Stimulated activated CD4-positive, alpha-beta T cell treated with anti-CD3 and anti-CD28 coated beads, Interleukin-1b, Interleukin-23, amount 100 ng/mL, for 48 hours (primary cell): ENCODE measurements around the gene GSTA2.
"Not testable (repeated sequence)": the region's sequence is repeated elsewhere in the genome, so short reads cannot be mapped to it uniquely, and the experiment has no call there.

Source experiments
- DNase-seq: peaks from one replicate; pipeline ENCODE4 v3.0.0-alpha.2; 2020

GSTA2 gene

DNA sequence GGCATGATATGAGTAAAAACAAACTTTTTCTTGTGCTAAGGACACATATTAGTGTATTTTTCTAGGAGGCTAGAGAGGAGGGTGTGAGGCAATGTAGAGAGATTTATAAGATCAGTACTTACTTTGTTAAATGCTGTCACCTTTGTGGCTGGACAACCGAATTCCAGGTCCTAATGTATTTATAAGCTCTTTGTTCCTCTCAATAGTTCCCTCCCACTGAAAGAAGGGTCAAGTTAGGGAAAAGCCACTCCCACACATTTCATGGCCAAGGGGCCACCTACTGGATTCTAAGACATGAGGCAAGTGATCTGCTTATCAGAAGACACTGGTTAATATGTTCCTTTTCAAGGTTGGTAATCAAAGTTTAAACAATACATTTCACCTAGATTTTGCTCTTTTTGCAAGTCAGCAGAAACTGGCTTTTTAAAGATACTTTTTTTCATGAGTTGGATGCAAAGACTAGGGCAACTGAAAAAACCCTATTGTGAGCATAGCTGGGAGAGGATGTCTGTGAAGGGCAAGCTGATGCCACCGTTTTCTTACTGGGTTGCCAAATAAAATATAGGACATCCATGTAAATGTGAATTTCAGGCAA, at the start of gene GSTA2:
Gene GSTA2 (minus strand): TSS at position 154 of the 595 bp plus-strand sequence. CDS start 5,528 bp downstream, outside the sequence.
- DNase-seq = not testable (repeated sequence)

GRCh38 chr6:52809777-52810176, 46.5 kb upstream of the GSTA2 start:
- DNase-seq = not testable (repeated sequence)

GRCh38 chr6:52808660-52809059, 45.4 kb upstream of the GSTA2 start:
- no peak for DNase-seq

DNA sequence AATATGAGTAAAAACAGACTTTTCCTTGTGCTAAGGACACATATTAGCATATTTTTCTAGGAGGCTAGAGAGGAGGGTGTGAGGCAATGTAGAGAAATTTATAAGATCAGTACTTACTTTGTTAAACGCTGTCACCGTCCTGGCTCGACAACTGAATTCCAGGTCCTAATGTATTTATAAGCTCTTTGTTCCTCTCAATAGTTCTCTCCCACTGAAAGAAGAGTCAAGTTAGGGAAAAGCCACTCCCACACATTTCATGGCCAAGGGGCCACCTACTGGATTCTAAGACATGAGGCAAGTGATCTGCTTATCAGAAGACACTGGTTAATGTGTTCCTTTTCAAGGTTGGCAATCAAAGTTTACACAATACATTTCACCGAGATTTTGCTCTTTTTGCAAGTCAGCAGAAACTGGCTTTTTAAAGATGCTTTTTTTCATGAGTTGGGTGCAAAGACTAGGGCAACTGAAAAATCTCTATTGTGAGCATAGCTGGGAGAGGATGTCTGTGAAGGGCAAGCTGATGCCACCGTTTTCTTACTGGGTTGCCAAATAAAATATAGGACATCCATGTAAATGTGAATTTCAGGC, 40.5 kb upstream of the GSTA2 start, which contains the start of gene GSTA1:
Gene GSTA1 (minus strand): TSS at position 149 of the 588 bp plus-strand sequence. CDS start 4,549 bp downstream, outside the sequence.
- not testable (repeated sequence) for DNase-seq

GRCh38 chr6:52802806-52803205, 39.5 kb upstream of the GSTA2 start:
- DNase-seq = no peak

- DNase-seq = no peak
Measured at GRCh38 chr6:52801188-52801841, 38.0 kb upstream of the GSTA2 start.

GRCh38 chr6:52799272-52799671, 36.0 kb upstream of the GSTA2 start:
- not testable (repeated sequence) for DNase-seq

DNA sequence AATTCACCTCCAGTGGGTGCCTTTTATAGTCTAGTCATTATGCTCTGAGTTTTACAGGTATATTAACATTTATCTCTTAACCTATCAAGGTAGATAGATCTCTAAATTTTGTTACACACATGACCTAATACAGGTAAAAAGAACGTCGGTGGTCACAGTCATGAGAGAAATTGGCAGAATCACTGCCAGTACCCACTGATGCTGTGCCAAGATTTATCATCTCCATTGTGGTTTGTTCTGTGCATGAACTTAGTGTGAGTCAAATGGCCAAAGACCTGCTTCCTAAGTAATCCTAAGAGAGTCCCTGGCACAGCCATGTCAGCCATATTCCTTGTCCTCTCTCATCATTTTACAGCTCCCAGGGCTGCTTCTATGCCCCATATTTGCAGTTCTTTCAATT, 31.1 kb upstream of the GSTA2 start:
- DNase-seq = not testable (repeated sequence)

DNA sequence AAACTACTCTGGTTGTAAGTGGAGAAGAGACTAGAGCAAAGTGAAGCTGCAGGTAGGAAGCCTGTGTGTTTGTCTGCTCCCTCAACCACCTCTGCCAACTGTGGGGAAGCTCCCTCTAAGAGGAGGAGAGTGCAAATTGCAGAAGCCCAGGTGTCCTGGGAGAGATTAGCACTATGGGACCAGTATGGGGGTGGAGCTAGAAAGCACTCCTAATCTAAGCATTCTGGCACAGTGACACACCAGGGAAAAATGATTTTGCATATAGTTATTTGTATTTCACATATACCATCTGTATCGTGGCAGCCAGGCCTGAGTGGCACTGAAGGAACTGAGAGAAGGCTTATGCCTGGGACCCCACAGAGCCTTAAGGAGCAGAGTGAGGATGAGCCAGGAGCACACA, 27.6 kb upstream of the GSTA2 start:
- DNase-seq = no peak

DNA sequence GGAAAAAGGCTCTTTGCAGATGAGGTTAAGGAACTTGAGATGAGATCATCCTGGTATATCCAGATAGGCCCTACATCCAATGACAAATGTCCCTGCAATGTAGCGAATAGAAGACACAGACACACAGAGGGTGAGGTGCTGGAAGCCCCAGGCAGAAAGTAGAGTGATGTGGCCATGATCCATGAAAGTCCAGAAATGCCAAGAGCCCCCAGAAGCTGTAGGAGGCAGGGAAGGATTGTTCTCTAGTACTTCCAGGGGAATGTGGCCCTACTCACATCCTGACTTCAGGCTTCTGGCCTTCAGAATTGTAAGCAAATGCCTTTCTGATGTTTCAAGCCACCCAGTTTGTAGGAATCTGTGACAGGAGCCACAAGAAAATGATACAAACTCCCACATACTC, 26.4 kb upstream of the GSTA2 start:
- not testable (repeated sequence) for DNase-seq

DNA sequence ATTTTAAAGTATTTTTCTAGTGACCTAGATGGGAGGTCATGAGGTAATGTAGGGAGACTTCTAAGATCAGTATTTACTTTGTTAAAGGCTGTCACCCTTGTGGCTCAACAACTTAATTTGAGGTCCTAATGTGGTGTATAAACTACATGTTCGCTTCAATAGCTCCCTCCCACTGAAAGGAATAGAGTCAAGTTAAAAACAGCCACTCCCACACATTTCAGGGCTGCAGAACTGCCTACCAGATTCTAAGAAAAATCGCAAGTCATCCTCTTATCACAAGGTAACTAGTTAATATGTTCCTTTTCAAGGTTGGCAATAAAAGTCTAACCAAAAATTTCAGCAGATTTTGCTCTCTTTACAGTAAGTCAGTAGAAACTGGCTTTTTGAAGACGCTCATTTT, 25.2 kb upstream of the GSTA2 start:
- DNase-seq = no peak

DNA sequence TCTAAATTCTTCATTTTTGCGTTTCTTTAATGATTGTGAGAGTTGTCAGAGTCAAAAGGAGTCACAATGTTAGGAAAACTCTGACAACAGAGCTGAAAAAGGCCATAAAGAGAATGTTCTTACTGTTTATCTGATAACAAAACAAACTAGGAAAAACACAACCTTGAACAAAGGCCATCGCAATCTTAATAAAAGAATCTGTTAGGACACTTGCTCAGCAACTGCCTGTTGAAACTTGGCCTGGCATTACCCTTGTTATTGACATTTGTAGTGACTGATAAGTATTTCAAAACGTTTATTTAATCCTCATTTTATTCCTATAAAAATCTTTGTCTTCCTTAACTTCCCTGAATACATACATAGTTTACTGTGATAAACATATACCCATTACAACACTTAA, 24.6 kb upstream of the GSTA2 start:
- no peak for DNase-seq

- DNase-seq = no peak
Measured at GRCh38 chr6:52786249-52786956, 23.1 kb upstream of the GSTA2 start.

DNA sequence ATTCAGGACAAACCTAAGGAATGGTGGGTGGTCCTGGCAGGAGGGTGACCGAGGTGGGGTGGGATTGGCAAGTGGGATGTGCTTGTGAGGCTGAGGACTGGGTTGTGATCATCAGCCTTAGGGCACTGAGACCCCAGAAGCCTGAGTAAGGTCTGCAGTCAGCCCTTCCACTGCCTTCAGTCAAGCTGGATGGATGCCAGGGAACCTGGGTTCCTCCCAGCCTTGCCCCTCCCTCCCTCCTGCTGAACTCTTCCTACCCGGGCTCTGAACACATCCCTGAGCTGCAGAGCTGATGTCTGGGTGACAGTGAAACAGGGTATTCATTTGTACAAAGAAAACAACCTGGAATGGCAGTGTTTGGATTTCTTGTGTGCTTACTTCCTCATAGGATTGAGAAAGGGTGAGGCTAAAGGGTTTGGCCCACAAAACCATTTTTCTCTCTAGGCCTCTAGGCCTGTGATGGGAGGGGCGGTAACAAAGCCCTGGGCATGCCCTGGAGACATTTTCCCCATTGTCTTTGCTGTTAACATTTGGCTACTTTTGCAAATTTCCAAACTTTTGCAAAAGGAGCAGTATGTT, 19.5 kb upstream of the GSTA2 start:
- not testable (repeated sequence) for DNase-seq

GRCh38 chr6:52782209-52782608, 18.9 kb upstream of the GSTA2 start:
- DNase-seq = not testable (repeated sequence)

DNA sequence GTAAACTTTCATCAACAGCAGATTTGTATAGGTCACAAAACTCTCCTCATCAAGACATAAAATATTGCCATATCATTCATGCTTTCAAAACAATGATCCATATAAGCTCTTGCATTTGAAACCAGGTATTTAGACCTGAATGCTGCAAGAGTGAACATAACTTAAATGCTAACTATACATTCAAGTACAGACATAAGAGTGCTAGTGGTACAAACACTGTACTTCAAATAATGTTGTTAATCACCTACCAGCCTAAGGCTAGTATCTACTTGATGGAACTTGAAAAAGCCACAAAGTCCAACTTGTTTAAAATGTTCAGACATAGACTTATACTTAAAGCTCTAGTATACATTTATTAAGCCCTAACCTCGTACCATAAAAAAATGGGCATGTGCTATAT, 16.0 kb upstream of the GSTA2 start:
- DNase-seq = no peak

DNA sequence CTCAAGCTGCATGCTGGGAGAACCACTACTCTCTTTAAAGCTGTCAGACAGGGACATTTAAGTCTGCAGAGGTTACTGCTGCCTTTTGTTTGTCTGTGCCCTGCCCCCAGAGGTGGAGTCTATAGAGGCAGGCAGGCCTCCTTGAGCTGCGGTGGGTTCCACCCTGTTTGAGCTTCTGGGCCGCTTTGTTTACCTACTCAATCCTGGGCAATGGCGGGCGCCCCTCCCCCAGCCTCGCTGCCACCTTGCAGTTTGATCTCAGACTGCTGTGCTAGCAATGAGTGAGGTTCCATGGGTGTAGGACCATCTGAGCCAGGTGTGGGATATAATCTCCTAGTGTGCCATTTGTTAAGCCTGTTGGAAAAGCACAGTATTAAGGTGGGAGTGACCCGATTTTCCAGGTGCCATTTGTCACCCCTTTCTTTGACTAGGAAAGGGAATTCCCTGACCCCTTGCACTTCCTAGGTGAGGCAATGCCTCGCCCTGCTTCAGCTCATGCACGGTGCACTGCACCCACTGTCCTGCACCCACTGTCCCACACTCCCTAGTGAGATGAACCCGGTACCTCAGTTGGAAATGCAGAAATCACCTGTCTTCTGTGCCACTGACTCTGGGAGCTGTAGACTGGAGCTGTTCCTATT, 13.6 kb upstream of the GSTA2 start:
- not testable (repeated sequence) for DNase-seq

GRCh38 chr6:52769399-52769798, 6.1 kb upstream of the GSTA2 start:
- DNase-seq = not testable (repeated sequence)

GRCh38 chr6:52767658-52768057, 4.4 kb upstream of the GSTA2 start:
- not testable (repeated sequence) for DNase-seq

GRCh38 chr6:52761673-52762491, 1.4 kb downstream of the GSTA2 start:
- DNase-seq = not testable (repeated sequence)

- DNase-seq = no peak
Measured at GRCh38 chr6:52760105-52760765, 3.0 kb downstream of the GSTA2 start.
